Large intestine (tissue), 3 donors: ENCODE results near the gene RTN4. TPM values are rescaled to one million over a fixed set of nuclear protein-coding genes. Genes with fewer than 3 reads are reported as not detected.
"Not testable (repeated sequence)": the region's sequence is repeated elsewhere in the genome, so short reads cannot be mapped to it uniquely, and the experiment has no call there.

Experiments used
- DNase-seq, 2 donors: peaks; one replicate each; pipeline versions ENCODE4 v3.0.0 to v3.0.0-alpha.2; 2013
- H3K27ac ChIP-seq: one replicate; pipeline ENCODE4 v1.5.1; 2013; ENCODE audit warnings: low read length
- H3K27me3 ChIP-seq: 2 replicates; pipeline ENCODE4 v1.6.1; 2013; ENCODE audit warnings: low read length; ENCODE audit not compliant: control insufficient read depth, insufficient read depth
- H3K36me3 ChIP-seq: 2 replicates; pipeline ENCODE4 v1.6.1; 2013; ENCODE audit warnings: low read length; ENCODE audit not compliant: control insufficient read depth, insufficient read depth
- H3K4me1 ChIP-seq: one replicate; pipeline ENCODE4 v1.6.1; 2013; ENCODE audit warnings: low read length; ENCODE audit not compliant: control insufficient read depth, insufficient read depth
- H3K4me3 ChIP-seq: one replicate; pipeline ENCODE4 v1.5.1; 2013; ENCODE audit warnings: low read length
- H3K9me3 ChIP-seq: one replicate; pipeline ENCODE4 v1.6.1; 2013; ENCODE audit warnings: mild to moderate bottlenecking, low read depth, low read length, moderate library complexity; ENCODE audit not compliant: control insufficient read depth
- WGBS: methylation state at CpG from one replicate; pipeline ENCODE4 v1.1.5; 2013; ENCODE audit warnings: low lambda C conversion rate; ENCODE audit not compliant: insufficient coverage; 5-methylcytosine and 5-hydroxymethylcytosine counted together
- polyA plus RNA-seq: library from polyadenylated mRNA; unstranded; fragments of 120-200 nt; gene quantifications from one replicate; pipeline ENCODE4 v1.2.1, GENCODE V29; 2013

RTN4 gene
- polyA plus RNA-seq, 1 donor, result 259 TPM

- peak in 1 of 2 donors; percentile 30 for DNase-seq
- Histone ChIP-seq H3K4me3 (no peak overlapping the region), H3K36me3 (no peaks in the 10 kb centered on the region), H3K4me1 (peaks cover 4% of the 10 kb centered on the region), H3K27me3 (no peaks in the 10 kb centered on the region), H3K9me3 (no peaks in the 10 kb centered on the region), H3K27ac (no peak overlapping the region)
- WGBS, result 100% methylated on average over 1 of the region's 6 CpGs
Observed at GRCh38 chr2:55092439-55092838, 42.2 kb upstream of the RTN4 start.

- DNase-seq, H3K27me3 ChIP-seq, H3K9me3 ChIP-seq, H3K27ac ChIP-seq, H3K4me1 ChIP-seq, H3K36me3 ChIP-seq, H3K4me3 ChIP-seq: not testable (repeated sequence)
- no CpG with 5 or more reads among the region's 4 CpGs for WGBS
Observed at GRCh38 chr2:55091681-55092080, 41.4 kb upstream of the RTN4 start.

DNA sequence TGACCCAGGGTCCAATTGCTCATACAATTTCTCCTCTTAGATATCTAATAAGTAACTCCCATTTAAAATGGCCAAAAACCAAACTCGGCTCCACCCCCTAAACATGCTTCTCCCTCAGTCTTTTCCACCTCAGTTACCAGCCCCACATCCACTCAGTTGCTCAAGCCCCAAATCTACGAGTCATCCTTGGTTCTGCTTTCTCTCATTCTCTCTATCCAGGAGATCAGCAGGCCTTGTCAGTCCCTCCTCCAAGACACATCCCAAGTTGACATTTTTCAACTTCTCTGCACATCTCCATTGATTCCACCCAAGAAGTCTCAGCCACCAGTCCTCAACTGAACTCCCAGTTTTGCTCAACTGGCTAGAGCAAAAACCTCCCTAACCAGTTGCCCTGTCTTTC lies 40.5 kb upstream of the RTN4 start:
- Histone ChIP-seq H3K36me3 (no peaks in the 10 kb centered on the region), H3K27me3 (no peaks in the 10 kb centered on the region), H3K27ac (no peak overlapping the region), H3K9me3 (no peaks in the 10 kb centered on the region), H3K4me1 (no peaks in the 10 kb centered on the region), H3K4me3 (no peak overlapping the region)
- DNase-seq, result no peak
- no CpG with 5 or more reads among the region's 2 CpGs for WGBS

DNA sequence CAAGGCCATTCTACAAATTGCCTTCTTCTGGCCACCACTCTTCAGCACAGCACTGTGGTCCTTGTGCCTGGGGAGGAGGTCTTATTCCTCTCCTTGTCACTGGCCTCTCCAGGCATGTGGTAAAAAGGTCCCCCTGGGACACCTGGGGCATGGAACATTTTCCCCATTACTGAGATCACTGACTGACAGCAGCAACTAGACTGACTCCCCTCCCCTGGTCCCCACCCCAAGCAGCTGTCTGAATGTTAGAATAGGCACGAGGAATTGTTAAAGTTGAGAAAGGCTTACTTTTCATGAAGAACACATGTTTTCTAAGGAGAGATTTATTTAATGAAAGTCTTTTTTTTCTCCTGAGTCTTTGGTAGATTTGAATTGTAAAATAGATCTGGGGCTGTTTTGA lies 39.5 kb upstream of the RTN4 start:
- Histone ChIP-seq H3K36me3 (no peaks in the 10 kb centered on the region), H3K27ac (no peak overlapping the region), H3K4me1 (no peaks in the 10 kb centered on the region), H3K27me3 (no peaks in the 10 kb centered on the region), H3K4me3 (no peak overlapping the region), H3K9me3 (no peaks in the 10 kb centered on the region)
- no peak for DNase-seq
- no CpG with 5 or more reads among the region's 1 CpG for WGBS

DNA sequence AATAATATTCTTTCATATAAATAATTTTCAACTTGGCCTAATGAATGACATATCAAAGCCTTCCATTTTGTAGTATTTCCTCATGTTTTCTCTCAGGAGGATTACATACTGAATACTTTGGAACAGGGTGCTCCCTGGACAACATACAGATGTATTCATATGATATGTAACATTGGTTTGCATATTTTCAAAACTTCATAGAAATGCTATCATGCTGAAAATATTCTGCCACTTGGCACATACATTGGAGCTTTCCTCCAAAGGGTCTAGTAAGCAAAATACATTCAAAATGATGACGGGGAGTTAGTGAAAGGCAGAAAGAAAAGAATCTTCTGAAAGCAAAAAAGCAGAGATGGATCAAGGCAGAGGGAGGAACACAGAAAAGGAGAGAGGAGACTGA lies 38.1 kb upstream of the RTN4 start:
- 92% methylated on average over 1 of the region's 1 CpG for WGBS
- H3K27ac ChIP-seq, result no peak overlapping the region
- no peaks in the 10 kb centered on the region for H3K27me3 ChIP-seq
- H3K4me1 ChIP-seq, result no peaks in the 10 kb centered on the region
- H3K36me3 ChIP-seq, result no peaks in the 10 kb centered on the region
- no peaks in the 10 kb centered on the region for H3K9me3 ChIP-seq
- no peak for DNase-seq
- H3K4me3 ChIP-seq, result no peak overlapping the region

DNA sequence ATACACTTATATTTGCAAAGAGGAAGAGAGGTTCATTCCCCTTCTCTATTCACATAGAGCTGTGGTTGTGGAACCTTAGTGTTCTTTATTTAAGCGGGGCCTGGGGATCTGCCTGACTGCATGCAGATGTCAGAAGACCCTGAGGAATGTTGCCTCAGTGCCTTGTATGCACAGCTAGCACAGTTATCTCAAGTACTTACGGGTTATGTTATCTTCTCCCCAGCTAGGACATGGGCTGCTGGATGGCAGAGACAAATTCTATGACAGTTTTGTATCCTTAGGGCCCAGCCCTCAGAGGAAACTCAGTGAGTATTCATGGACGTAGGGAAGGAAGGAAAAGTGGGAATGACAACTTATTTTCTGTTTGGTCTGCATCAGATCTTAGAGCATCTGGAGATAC lies 37.7 kb upstream of the RTN4 start:
- no peak overlapping the region for H3K4me3 ChIP-seq
- 67% methylated on average over 1 of the region's 3 CpGs for WGBS
- no peak overlapping the region for H3K27ac ChIP-seq

GRCh38 chr2:55087501-55087900 lies 37.2 kb upstream of the RTN4 start:
- Histone ChIP-seq H3K27me3 (no peaks in the 10 kb centered on the region), H3K27ac (no peak overlapping the region), H3K4me3 (no peak overlapping the region), H3K36me3 (no peaks in the 10 kb centered on the region), H3K4me1 (no peaks in the 10 kb centered on the region), H3K9me3 (no peaks in the 10 kb centered on the region)
- DNase-seq, result no peak

More for the DNA sequence above, 37.7 kb upstream of the RTN4 start:
- Histone ChIP-seq H3K4me1 (no peaks in the 10 kb centered on the region), H3K27me3 (no peaks in the 10 kb centered on the region), H3K9me3 (no peaks in the 10 kb centered on the region), H3K36me3 (no peaks in the 10 kb centered on the region)
- no peak for DNase-seq

- WGBS, result no CpG with 5 or more reads among the region's 5 CpGs
- no peak overlapping the region for H3K27ac ChIP-seq
- H3K36me3 ChIP-seq, result no peaks in the 10 kb centered on the region
- no peak overlapping the region for H3K4me3 ChIP-seq
- H3K4me1 ChIP-seq, result no peaks in the 10 kb centered on the region
- no peaks in the 10 kb centered on the region for H3K9me3 ChIP-seq
- no peak for DNase-seq
- H3K27me3 ChIP-seq, result no peaks in the 10 kb centered on the region
Observed at GRCh38 chr2:55085113-55086040, 35.1 kb upstream of the RTN4 start.

GRCh38 chr2:55084641-55085040 lies 34.4 kb upstream of the RTN4 start:
- no peak overlapping the region for H3K27ac ChIP-seq
- WGBS, result no CpG with 5 or more reads among the region's 3 CpGs
- H3K36me3 ChIP-seq, result no peaks in the 10 kb centered on the region
- no peaks in the 10 kb centered on the region for H3K9me3 ChIP-seq
- H3K27me3 ChIP-seq, result no peaks in the 10 kb centered on the region
- no peak overlapping the region for H3K4me3 ChIP-seq
- no peak for DNase-seq
- H3K4me1 ChIP-seq, result no peaks in the 10 kb centered on the region

- 100% methylated on average over 3 of the region's 7 CpGs for WGBS
- H3K9me3 ChIP-seq, result no peaks in the 10 kb centered on the region
- no peak for DNase-seq
- no peak overlapping the region for H3K4me3 ChIP-seq
- no peaks in the 10 kb centered on the region for H3K27me3 ChIP-seq
- no peak overlapping the region for H3K27ac ChIP-seq
- H3K4me1 ChIP-seq, result no peaks in the 10 kb centered on the region
- no peaks in the 10 kb centered on the region for H3K36me3 ChIP-seq
Observed at GRCh38 chr2:55080204-55080738, 30.0 kb upstream of the RTN4 start.

- no peaks in the 10 kb centered on the region for H3K4me1 ChIP-seq
Observed at GRCh38 chr2:55078956-55079355, 28.7 kb upstream of the RTN4 start.

More at GRCh38 chr2:55078956-55079355, 28.7 kb upstream of the RTN4 start:
- no peak for DNase-seq
- H3K27me3 ChIP-seq, result no peaks in the 10 kb centered on the region
- H3K9me3 ChIP-seq, result no peaks in the 10 kb centered on the region
- H3K36me3 ChIP-seq, result no peaks in the 10 kb centered on the region
- H3K4me3 ChIP-seq, result no peak overlapping the region
- H3K27ac ChIP-seq, result no peak overlapping the region
- WGBS, result no CpG with 5 or more reads among the region's 2 CpGs
